HG03103 (cell line): ENCODE results near the gene MDFIC.
A peak's percentile ranks its signal among the peaks of the same experiment; 100 is the strongest.

Source experiments
- ATAC-seq: cut with Tn5 transposase; IDR thresholded peaks from one replicate; pipeline ENCODE4 v1.9.1; 2021; ENCODE audit warnings: low read depth; ENCODE audit not compliant: unreplicated experiment

The MDFIC gene

GRCh38 chr7:114924038-114924712 lies 2.3 kb downstream of the MDFIC start:
- ATAC-seq: peak; percentile 20

DNA sequence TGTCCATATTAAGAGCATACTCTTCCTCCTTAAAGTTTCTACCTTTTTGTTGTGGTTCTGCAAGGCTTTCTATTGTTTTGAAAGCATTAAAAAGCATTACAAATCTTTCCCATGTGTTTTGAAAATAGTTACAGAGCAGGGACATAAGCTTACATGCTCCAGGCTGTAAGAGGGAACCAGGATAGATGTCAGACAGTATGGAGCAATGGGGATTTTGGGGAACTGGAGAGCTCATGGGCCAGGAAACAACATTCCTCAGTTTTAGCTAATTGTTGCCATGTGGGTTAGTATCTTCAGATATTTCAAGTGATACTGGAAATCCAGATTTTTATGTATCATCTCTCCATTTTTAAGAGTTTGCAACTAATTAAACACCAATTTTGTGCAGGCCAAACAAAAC lies 3.5 kb downstream of the MDFIC start:
- no peak for ATAC-seq

DNA sequence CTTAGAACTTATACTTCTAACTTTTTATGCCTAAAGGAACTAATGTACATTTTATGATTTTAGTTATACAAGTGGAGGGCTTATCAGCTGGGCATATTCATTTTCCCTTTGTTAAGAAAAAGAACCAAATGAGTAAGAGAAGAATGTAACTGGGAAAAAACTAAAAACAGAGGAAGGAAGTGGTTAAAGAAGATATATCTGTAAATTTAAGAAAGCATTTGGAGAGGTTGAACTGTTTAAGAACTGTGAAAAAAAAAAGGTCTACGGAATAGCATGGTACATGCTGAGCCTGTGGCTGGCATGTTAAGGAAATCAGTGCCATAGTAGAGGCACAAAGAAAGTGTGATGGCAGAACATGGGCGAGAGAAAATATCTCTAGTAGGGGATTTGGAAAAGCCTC lies 6.2 kb downstream of the MDFIC start:
- no peak for ATAC-seq

DNA sequence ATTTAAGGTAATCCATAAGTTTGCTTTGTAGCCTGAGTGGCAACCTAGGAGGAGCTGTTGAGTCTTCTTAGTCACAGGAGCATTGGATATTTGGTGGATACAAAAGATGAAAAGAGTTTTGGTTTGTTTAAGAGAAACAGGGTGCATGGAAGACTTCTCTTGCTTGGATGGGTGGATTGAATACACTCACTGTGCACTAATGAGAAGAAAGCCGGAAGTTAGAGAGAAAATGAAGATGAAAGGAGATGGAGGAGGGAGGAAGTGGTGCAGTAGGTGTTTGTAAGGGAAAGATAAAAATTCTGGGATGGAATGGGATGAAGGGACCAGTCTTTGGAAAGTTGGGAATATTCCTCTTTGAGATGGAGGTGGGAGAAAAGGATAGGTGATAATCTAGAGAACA lies 7.7 kb downstream of the MDFIC start:
- no peak for ATAC-seq

GRCh38 chr7:114930107-114930661 lies 8.3 kb downstream of the MDFIC start:
- no peak for ATAC-seq

GRCh38 chr7:114930829-114931655 lies 9.1 kb downstream of the MDFIC start:
- peak; percentile 42 for ATAC-seq

GRCh38 chr7:114931656-114932011 lies 9.7 kb downstream of the MDFIC start:
- ATAC-seq: peak; percentile 59

DNA sequence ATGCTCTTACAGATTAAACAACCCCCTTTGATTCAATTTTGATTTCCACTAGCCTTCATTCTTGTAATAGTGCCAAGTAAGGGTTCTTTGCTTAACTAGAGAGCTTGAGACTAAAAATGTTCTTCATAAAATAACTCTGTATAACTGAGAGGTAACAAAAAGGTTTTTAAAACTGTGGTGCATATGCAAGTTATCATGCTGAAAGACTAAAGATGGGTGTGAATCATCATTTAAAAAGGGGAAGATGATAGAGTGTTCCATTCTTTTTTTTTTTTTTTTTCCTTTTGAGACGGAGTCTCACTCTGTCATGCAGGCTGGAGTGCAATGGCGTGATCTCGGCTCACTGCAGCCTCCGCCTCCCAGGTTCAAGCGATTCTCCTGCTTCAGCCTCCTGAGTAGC lies 11.1 kb downstream of the MDFIC start:
- ATAC-seq: no peak

- ATAC-seq: no peak
Measured at GRCh38 chr7:114933658-114934057, 11.8 kb downstream of the MDFIC start.

- no peak for ATAC-seq
Measured at GRCh38 chr7:114934086-114934485, 12.2 kb downstream of the MDFIC start.

DNA sequence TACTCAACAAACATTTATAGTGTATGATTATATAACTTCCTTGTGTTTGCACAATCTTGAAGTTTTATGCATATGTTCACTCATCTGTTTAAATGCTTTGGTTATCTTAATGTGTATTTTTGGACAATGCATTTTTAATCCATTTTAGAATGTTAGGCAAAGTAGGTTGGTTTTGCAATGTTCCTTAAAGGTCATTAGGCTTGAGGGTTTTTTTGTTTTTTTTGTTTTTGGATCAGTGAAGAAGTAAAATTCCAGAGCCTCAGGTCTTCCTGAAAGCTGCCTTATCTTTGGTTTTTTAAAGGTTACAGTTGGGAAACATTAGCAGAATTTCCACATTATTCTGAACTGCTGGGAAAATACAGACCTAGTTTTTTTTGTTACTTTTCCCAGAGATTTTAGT lies 12.8 kb downstream of the MDFIC start:
- no peak for ATAC-seq

DNA sequence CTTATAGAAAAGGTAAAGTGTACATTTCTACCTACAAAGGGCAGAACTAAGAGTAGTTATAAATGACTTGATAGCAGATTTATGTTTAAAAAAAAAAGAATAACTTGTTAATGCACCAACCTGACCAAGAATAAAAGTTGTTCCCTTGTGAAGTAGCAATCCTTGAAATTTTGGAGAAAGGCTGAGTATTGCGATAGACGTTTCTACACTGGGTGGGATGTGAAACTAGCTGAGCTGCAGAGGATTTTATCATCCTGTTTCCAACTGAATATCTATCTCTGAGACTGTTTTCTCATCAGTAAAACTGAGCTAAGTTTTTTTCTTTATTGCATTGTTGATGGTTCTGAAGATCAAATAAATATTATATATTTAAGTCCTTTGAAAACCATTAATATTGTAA lies 14.6 kb downstream of the MDFIC start:
- ATAC-seq: no peak

GRCh38 chr7:114937446-114937845 lies 15.6 kb downstream of the MDFIC start:
- ATAC-seq: no peak

DNA sequence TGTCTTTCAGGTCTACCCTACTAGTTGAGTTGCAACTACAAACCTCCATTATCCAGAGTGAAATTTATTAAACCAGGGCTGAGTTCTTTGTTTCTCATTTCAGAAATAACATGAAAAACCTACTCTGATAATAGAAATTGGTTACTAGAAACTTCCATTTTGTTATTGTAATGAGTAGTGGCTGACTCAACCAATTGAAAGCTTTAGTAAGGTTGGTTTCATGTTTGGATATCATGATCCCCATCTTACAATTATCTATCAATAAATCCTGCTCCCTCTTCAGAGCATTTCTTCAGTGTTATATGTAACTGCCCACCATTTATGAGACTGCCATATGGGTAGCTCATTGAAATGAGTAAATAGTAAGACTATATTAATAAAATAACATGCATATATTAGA lies 16.9 kb downstream of the MDFIC start:
- ATAC-seq: no peak

- ATAC-seq: no peak
Measured at GRCh38 chr7:114939484-114940097, 17.7 kb downstream of the MDFIC start.

- no peak for ATAC-seq
Measured at GRCh38 chr7:114940220-114940619, 18.3 kb downstream of the MDFIC start.

DNA sequence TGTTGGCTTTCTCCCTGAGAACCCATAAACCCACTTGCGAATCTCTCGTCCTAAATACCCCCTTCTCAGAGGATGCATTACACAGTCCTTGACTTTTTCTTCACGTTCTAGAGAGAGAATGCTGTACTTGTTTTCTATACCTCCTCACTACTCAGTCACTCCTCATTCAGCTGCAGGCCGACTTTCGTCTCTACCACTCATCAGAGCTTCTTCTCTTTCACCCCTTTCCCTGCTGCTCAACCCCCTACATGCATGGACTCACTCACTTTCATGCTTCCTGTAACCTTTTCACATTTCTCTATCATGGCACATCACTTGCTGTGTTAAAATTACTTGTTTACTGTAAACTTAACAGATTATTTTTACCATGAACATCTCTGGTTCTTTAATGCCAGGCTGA lies 19.8 kb downstream of the MDFIC start:
- ATAC-seq: peak; percentile 44

DNA sequence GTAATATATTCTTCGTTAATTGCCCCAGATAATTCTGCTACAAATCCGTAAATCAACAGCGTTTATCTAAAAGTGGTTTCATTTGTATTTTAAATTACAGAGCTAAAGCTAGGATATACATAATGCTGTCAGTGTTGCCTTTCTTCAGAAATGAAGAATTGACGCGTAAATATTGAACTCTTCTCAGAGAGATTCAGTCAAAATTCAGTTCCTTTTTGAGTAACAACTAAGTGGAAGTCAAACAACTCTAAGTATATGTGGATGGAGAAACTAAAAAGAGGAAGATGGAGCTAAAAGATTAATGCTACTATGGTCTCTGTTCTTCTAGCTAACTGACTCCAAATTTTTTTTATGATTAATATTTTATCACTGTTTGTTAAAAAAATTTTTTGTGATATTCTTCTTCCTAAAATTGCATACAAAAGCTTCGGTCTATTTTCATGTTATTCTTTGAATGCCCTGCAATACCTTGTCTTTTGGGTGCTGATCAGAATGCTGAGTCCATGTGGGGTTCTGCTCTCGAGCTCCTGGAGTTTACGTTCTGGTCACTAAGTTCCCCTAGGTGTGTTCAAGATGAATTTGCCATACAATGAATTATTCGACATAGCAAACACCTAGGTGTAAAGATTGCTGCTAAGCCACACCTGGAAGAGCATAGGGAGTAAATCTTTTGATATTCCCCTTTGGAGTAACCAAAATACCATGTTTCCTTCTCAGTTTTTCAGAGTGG lies 20.7 kb downstream of the MDFIC start:
- peak; percentile 62 for ATAC-seq

- ATAC-seq: no peak
Measured at GRCh38 chr7:114943530-114943929, 21.6 kb downstream of the MDFIC start.

DNA sequence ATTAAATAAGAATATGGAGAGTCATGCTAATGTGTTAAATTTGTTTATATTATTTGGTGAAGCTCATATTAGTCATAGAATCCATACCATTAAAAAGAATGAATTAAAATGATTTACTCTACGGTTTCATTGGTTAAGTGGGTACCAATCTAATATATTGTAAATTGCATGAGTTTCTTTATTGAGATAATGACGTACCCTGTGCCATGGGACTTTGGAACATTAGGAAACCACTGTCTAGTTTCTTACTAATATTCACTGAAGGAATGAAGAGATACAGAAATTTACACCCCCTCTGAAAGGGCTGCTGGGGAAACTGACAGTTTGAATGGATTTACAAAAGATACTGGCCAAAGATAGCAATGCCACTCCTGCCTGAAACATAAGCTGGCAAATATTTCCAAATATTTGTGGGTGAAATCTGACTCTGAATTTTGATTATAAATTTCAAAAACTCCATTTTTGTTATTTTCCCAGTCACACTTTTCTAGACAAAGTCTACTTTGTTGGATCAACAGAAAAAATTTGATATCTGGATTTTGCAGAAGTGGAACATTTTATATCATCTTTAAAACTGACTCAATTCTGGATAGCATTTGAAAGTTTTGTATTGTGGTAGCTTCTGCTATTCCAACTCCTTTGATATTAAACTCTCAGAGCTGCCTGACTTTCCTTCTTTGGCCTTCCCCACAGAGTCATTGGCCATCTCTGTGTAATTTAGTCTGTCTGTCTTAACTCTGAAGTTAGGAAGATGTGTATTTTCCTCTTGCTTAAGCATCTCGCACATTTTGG lies 22.3 kb downstream of the MDFIC start:
- ATAC-seq: no peak
